Measurements from ENCODE around the gene SRD5A2.

Gene SRD5A2

DNA sequence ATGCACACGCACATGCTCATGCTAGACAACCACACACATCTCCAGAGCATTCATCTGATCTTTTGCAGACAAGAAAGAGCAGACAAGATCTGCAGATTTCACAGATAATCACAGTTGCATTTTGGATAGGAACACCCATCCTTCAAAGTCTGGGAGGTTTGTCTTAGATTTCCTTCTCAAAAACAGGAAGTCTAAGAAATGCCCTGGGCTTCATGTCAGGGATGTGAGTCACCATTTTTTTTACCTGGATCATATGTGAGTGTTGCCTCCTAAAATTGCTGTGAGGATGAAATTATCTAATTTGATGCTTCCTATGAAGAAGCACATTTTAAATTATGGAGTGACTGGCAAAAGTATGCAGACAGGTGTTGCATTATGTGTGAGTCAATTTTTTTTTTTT, 46.1 kb downstream of the SRD5A2 start:
- Histone ChIP-seq H3K36me3 (ENCODE audit: control insufficient read depth in 2 of 2, insufficient read depth in 1 of 2, low read length in 2 of 2) (no peaks in the 10 kb centered on the region), H3K9me3 (ENCODE audit: control insufficient read depth, insufficient read depth, low read depth, low read length) (no peaks in the 10 kb centered on the region), H3K4me1 (ENCODE audit: control insufficient read depth, insufficient read depth, low read length) (peaks cover 8% of the 10 kb centered on the region; the same call in 1 of the 2 replicates), H3K4me3 (ENCODE audit: low read depth, low read length) (no peak overlapping the region), H3K27ac (ENCODE audit: extremely low read depth, low read depth, low read length) (no peak overlapping the region)
- no peak for TF ChIP-seq EGR2 (tag by site-specific recombination; IDR thresholded peaks at IDR 0.05; ENCODE audit: low read depth)
- ChIA-PET CTCF (interaction anchor here (0.6 to 1.7 kb wide), 2 partner anchors 11 to 1364 kb away, joined by 3 to 7 read pairs; no protein-coding TSS in a partner anchor), POLR2A (no interaction called here)

DNA sequence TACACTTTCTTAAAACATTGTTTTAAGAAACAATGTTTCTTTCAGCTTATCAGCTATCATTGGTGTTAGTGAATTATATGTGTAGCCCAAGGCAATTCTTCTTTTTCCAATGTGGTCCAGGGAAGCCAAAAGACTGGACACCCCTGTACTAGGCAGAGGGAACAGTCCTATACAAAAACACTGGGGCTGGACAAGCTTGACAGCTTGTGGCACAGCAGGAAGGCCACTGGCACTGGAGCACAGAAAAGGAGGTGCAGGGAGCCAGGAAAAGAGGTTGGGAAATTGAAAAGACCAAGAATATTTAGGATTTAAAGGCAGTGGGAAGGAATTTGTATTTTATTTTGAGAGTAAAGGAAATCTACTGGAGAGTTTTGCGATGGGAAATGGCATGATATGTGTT, 47.7 kb downstream of the SRD5A2 start:
- Histone ChIP-seq H3K4me1 (ENCODE audit: control insufficient read depth, insufficient read depth, low read length) (peaks cover 5% of the 10 kb centered on the region; the same call in 1 of the 2 replicates), H3K9me3 (ENCODE audit: control insufficient read depth, insufficient read depth, low read depth, low read length) (no peaks in the 10 kb centered on the region), H3K36me3 (ENCODE audit: control insufficient read depth in 2 of 2, insufficient read depth in 1 of 2, low read length in 2 of 2) (no peaks in the 10 kb centered on the region), H3K27ac (ENCODE audit: extremely low read depth, low read depth, low read length) (no peak overlapping the region), H3K4me3 (ENCODE audit: low read depth, low read length) (no peak overlapping the region)
- CTCF ChIA-PET = interaction anchor here (1.7 kb wide), 1 partner anchor 10 kb away, joined by 7 read pairs; no protein-coding TSS in a partner anchor
- POLR2A ChIA-PET = no interaction called here
- no peak for TF ChIP-seq GLI2 (tag by site-specific recombination; IDR thresholded peaks at IDR 0.05; ENCODE audit: borderline replicate concordance, low read depth)
- TF ChIP-seq ZNF654 (tag by site-specific recombination; IDR thresholded peaks at IDR 0.05; ENCODE audit: low read depth) = no peak
- no peak for TF ChIP-seq BCL11B (tag by site-specific recombination; IDR thresholded peaks at IDR 0.05; ENCODE audit: low read depth)
- no peak for TF ChIP-seq ZNF626 (tag by site-specific recombination; IDR thresholded peaks at IDR 0.05)

DNA sequence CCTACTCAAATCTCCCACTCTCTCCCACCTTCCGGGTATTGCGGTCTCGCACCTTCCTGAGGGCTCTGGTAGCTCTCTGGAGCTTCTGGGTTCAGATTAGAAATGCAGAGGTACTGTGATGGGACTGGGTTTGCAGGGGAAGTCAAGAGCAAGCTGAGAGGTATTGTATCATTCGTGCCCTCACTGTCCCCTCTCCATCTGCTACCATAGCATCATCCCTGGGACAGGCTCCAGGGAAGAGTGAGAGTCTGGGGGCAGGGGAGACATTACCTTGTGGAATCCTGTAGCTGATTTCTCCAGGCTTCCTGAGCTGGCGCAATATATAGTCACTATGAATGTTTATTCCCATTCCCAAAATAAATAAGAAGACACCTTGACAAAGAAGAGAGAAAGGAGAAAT, 49.6 kb downstream of the SRD5A2 start:
- Histone ChIP-seq H3K36me3 (ENCODE audit: control insufficient read depth in 2 of 2, insufficient read depth in 1 of 2, low read length in 2 of 2) (no peaks in the 10 kb centered on the region), H3K27ac (ENCODE audit: extremely low read depth, low read depth, low read length) (no peak overlapping the region), H3K9me3 (ENCODE audit: control insufficient read depth, insufficient read depth, low read depth, low read length) (no peaks in the 10 kb centered on the region), H3K4me1 (ENCODE audit: control insufficient read depth, insufficient read depth, low read length) (no peaks in the 10 kb centered on the region), H3K4me3 (ENCODE audit: low read depth, low read length) (no peak overlapping the region)
- POLR2A ChIA-PET = no interaction called here
- CTCF ChIA-PET = no interaction called here
- TF ChIP-seq ZNF560 (tag by site-specific recombination; IDR thresholded peaks at IDR 0.05; ENCODE audit: borderline replicate concordance) (no peak), ZNF311 (tag by site-specific recombination; IDR thresholded peaks at IDR 0.05; ENCODE audit: borderline replicate concordance) (no peak), ZNF426 (tag by site-specific recombination; IDR thresholded peaks at IDR 0.05) (no peak), ZNF174 (tag by site-specific recombination; IDR thresholded peaks at IDR 0.05) (no peak), ZNF391 (tag by site-specific recombination; IDR thresholded peaks at IDR 0.05; ENCODE audit: borderline replicate concordance, low read depth) (no peak), PRDM1 (tag by site-specific recombination; IDR thresholded peaks at IDR 0.05) (no peak), ZNF558 (tag by site-specific recombination; IDR thresholded peaks at IDR 0.05) (no peak), GLIS1 (tag by site-specific recombination; IDR thresholded peaks at IDR 0.05) (no peak), ZNF514 (tag by site-specific recombination; IDR thresholded peaks at IDR 0.05) (no peak)
- TF ChIP-seq, protein P1, sequence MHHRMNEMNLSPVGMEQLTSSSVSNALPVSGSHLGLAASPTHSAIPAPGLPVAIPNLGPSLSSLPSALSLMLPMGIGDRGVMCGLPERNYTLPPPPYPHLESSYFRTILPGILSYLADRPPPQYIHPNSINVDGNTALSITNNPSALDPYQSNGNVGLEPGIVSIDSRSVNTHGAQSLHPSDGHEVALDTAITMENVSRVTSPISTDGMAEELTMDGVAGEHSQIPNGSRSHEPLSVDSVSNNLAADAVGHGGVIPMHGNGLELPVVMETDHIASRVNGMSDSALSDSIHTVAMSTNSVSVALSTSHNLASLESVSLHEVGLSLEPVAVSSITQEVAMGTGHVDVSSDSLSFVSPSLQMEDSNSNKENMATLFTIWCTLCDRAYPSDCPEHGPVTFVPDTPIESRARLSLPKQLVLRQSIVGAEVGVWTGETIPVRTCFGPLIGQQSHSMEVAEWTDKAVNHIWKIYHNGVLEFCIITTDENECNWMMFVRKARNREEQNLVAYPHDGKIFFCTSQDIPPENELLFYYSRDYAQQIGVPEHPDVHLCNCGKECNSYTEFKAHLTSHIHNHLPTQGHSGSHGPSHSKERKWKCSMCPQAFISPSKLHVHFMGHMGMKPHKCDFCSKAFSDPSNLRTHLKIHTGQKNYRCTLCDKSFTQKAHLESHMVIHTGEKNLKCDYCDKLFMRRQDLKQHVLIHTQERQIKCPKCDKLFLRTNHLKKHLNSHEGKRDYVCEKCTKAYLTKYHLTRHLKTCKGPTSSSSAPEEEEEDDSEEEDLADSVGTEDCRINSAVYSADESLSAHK (tag by site-specific recombination; IDR thresholded peaks at IDR 0.05) = no peak
- TF ChIP-seq, protein P2, sequence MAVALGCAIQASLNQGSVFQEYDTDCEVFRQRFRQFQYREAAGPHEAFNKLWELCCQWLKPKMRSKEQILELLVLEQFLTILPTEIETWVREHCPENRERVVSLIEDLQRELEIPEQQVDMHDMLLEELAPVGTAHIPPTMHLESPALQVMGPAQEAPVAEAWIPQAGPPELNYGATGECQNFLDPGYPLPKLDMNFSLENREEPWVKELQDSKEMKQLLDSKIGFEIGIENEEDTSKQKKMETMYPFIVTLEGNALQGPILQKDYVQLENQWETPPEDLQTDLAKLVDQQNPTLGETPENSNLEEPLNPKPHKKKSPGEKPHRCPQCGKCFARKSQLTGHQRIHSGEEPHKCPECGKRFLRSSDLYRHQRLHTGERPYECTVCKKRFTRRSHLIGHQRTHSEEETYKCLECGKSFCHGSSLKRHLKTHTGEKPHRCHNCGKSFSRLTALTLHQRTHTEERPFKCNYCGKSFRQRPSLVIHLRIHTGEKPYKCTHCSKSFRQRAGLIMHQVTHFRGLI (tag by site-specific recombination; IDR thresholded peaks at IDR 0.05) = no peak
- TF ChIP-seq, protein P3, sequence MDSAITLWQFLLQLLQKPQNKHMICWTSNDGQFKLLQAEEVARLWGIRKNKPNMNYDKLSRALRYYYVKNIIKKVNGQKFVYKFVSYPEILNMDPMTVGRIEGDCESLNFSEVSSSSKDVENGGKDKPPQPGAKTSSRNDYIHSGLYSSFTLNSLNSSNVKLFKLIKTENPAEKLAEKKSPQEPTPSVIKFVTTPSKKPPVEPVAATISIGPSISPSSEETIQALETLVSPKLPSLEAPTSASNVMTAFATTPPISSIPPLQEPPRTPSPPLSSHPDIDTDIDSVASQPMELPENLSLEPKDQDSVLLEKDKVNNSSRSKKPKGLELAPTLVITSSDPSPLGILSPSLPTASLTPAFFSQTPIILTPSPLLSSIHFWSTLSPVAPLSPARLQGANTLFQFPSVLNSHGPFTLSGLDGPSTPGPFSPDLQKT (IDR thresholded peaks at IDR 0.05; ENCODE audit: borderline replicate concordance, low read depth, low read length) = no peak
- TF ChIP-seq, protein P4, sequence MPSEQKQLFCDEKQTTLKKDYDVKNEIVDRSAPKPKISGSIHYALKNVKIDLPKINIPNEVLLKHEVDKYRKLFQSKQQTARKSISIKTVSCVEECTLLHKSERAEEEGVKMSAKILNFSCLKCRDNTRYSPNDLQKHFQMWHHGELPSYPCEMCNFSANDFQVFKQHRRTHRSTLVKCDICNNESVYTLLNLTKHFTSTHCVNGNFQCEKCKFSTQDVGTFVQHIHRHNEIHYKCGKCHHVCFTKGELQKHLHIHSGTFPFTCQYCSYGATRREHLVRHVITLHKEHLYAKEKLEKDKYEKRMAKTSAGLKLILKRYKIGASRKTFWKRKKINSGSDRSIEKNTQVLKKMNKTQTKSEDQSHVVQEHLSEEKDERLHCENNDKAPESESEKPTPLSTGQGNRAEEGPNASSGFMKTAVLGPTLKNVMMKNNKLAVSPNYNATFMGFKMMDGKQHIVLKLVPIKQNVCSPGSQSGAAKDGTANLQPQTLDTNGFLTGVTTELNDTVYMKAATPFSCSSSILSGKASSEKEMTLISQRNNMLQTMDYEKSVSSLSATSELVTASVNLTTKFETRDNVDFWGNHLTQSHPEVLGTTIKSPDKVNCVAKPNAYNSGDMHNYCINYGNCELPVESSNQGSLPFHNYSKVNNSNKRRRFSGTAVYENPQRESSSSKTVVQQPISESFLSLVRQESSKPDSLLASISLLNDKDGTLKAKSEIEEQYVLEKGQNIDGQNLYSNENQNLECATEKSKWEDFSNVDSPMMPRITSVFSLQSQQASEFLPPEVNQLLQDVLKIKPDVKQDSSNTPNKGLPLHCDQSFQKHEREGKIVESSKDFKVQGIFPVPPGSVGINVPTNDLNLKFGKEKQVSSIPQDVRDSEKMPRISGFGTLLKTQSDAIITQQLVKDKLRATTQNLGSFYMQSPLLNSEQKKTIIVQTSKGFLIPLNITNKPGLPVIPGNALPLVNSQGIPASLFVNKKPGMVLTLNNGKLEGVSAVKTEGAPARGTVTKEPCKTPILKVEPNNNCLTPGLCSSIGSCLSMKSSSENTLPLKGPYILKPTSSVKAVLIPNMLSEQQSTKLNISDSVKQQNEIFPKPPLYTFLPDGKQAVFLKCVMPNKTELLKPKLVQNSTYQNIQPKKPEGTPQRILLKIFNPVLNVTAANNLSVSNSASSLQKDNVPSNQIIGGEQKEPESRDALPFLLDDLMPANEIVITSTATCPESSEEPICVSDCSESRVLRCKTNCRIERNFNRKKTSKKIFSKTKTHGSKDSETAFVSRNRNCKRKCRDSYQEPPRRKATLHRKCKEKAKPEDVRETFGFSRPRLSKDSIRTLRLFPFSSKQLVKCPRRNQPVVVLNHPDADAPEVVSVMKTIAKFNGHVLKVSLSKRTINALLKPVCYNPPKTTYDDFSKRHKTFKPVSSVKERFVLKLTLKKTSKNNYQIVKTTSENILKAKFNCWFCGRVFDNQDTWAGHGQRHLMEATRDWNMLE (tag by site-specific recombination; conservative IDR thresholded peaks at IDR 0.05; ENCODE audit: low read depth) = no peak
- TF ChIP-seq, protein P5, sequence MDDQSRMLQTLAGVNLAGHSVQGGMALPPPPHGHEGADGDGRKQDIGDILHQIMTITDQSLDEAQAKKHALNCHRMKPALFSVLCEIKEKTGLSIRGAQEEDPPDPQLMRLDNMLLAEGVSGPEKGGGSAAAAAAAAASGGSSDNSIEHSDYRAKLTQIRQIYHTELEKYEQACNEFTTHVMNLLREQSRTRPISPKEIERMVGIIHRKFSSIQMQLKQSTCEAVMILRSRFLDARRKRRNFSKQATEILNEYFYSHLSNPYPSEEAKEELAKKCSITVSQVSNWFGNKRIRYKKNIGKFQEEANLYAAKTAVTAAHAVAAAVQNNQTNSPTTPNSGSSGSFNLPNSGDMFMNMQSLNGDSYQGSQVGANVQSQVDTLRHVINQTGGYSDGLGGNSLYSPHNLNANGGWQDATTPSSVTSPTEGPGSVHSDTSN (CRISPR knock-in tag; IDR thresholded peaks at IDR 0.05) = no peak

Data from HEK293 (cell line).